Superior temporal gyrus (tissue), 1 donor: ENCODE results near the gene UBE2J2.

Experiments
- DNase-seq: peaks from one replicate; pipeline ENCODE4 v3.0.0-alpha.2; 2016; ENCODE audit errors: extremely low spot score

The UBE2J2 gene

GRCh38 chr1:1226566-1227362 is 46.9 kb downstream of the UBE2J2 start:
- no peak for DNase-seq

DNA sequence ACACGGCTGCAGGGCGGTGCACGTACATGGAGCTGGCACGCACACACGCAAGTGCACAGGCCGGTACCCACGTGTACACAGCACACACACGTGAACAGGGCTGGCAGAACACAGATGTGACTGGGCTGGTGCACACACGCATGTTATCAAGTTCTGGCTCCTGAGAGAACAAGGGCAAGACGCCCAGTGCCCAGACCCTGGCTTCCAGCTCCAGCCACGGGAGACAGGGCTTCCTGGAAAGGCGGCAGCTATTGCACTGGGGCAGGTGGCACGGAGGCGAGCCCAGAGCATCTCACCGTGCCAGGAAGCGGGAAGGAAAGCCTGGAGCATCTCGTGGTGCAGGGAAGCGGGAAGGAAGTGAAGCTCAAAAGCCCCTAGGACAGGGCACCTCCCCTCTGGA is 47.7 kb downstream of the UBE2J2 start:
- DNase-seq: no peak

DNA sequence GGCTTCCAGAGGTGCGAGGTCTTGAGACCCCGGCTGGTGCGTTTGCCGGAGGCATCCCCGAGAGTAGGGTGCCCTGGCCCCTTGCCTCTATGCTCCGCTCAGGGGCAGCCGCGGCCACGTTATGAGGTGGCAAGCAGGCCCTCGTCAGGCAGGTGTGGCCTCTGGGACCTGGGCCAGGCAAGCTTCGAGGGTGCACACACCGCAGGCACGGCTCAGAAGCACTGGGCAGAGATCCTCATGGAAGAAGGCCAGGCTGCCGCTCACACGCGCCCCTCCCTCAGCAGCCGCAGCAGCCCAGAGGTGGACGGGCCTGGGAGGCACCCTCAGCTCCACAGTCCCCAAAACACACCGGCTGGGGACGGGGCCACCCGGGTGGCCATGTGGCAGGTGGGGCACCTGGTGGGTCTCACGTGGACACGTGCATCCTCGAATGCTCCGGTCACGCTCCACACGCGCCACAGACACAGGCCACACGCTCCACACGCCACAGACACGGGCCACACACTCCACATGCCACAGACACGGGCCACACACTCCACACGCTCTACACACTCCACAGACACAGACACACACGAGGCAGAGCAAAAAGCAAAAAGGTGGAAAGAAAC is 48.3 kb downstream of the UBE2J2 start:
- no peak for DNase-seq

DNA sequence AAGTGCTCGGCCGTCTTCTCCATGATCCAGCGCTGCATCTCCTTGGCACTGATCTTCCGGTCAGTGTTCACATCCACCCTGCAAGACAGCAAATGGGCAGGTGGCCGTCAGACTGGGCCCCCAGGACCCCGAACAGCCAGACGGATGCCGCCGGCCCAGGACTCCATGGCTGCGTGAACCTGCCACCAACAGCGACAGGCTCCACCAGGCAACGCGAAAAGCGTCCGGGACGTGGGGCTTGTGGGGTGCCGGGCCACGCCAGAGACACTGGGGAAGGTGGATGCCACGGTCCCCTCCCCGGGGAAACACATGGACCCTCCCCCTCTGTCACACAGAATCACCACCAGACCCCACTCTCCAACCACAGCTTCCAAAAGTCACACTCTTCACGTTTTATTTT is 49.8 kb downstream of the UBE2J2 start:
- no peak for DNase-seq

DNA sequence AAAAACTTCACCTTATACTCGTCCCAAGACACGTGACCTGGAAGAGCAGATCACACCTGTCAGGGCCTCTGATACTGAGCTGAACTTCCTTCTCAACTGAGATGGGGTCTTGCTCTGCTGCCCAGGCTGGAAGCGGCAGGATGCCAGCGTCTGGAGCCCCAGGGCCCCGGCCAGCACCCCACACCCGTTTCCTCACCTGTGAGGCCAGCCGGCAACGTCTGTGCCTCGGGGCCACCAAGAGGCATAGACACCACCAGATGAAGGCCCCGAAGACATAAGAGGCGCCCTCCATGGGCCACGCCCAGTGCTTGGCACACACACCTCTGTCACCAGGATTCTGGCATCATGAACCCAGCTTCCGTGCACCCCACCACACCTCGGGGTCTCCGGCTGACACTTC is 50.3 kb downstream of the UBE2J2 start:
- no peak for DNase-seq

DNA sequence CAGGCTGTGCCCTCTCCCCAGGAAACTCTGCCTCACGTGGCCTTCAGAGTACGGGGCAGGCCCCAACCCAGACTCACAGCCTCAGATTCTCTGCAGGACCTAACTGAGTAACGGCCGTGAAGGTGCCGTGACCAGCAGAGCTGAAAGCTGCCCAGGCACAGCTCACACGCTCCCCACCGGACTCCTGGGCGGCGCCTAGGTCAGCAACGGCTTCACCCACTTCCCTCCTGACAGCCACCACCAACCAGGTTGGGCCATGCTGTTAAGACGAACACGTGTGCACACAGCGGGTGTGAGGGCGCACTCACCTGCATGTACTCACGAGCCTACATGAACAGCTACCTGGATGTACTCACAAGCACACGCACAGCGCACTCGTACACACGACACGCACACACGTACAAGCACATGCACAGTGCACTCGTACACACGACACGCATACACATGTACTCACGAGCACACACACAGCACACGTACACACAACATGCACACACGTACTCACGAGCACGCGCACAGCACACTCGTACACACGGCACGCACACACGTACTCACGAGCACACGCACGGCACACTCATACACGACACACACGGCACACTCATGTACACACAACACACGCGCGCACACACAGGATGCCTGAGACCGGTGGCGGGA is 51.0 kb downstream of the UBE2J2 start:
- DNase-seq: no peak

GRCh38 chr1:1221887-1222574 is 51.6 kb downstream of the UBE2J2 start:
- DNase-seq: no peak

DNA sequence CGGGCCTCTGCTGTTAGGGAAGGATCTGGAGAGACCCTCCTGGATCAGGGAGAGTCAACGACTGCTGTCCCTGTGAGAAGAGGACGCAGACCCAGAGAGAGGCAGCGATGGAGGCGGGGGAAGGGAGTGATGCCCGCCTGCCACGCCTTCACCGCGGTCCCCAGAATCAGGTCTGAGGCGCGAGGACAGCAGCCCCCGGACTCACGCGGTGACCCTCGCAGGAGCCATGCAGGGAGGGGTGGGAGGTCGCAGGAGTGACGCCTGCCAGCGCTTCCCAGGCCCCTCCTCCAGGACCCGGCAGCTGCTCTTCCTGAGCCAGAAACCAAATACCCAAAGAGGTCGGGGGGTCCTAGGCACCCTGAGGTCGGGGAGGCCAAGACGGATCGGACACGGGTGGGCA is 53.5 kb downstream of the UBE2J2 start:
- DNase-seq: no peak

DNA sequence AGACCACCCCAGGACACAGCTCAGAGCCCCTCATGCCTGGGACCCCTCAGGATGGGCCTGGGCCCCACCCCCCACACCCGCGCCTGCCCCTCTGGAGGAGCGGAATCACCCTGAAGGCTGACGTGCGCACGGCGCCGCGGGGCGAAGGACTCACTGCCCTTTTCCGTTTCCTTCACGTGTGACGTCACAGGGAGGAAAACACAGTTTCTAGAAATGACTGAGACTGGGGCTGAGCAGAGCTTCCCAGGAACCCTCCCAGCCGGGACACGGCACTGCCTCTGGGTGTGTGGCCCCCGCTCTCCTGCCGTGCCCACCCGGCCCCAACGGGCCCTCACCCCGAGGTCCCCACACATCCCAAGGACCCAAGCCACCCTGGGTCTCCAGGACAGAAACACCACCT is 54.3 kb downstream of the UBE2J2 start:
- DNase-seq: no peak

- DNase-seq: no peak
Observed at GRCh38 chr1:1218524-1219200, 55.0 kb downstream of the UBE2J2 start.

DNA sequence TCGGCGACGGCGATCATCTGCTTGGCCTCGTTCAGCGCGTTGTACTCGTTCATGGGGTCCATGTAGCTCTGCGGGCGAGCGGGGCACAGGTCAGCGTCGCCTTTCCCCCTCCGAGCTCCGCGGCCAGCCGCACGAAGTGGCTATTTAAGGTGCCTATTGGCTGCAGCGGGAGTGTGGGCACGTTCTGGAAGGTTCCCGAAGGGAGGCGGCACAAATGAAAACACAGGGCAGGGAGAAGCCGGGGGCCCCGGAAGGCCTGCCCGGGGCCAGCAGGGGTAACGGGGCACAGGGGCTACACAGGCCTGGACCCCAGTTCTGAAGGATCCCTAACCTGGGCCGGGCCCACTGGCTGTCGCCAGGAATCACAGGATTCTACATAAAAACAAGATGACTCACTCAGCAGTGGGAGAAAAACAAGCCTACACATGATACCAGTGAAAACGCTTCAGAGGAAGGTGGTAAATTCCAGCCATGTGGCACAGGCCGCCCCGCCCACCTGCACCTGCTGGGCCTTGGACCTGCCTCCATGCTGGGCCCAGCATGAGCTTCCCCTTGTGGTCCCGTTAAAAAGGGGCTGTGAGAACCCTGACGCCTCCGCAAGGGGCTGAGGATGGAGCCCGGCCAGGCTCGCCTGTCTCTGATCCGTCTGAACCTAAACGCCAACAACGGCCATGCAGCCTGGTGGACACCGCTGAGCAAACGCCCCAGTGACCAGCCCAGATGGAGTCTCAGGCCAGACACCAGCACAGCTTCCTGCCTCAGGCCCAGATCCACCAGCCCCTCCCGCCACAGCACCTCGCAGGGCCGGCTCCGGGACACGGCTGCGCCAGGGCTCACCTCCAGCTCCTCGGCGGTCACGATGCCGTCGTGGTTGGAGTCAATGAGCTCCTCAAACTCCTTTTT is 55.8 kb downstream of the UBE2J2 start:
- peak; percentile 12 for DNase-seq

DNA sequence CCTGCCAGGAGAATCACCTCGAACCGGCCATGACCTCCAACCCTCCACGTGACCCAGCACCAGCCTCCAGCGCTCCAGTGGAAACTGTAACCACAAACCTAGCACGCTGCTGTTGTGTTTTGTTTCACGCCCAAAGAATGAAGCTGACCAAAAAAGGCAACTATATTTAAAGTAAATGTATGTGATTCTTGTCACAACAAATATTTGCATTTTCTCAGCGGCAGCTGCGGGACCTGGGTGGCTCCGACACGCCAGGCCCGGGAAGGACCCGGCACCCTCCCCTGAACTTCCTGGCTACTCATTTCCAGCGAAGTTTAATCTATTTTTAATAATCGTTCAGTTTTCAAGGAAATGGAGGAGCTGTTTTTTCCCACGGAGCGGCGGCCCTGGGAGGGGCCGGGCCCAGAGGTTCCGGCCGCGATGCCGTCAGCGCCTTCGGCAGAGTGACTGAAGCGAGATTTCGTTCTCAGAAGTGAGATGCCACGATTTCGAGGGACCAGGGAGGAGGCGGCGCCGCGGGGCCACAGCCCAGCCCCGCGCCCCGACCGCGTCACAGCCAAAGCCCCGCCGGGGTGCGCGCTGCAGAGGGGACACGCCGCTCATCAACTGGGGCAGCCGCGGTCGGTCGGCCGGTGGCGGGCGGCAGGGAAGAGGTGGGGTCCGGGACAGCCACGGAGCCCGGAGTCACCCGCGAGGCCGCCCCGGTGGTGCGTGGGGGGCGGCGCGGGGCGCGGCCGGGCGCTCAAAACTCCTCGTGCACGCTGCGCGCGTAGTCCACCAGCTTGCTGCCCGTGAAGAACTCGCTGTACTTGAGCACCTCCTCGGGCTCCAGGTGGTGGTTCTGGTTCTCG is 56.7 kb downstream of the UBE2J2 start:
- no peak for DNase-seq

GRCh38 chr1:1215881-1216605 is 57.6 kb downstream of the UBE2J2 start:
- no peak for DNase-seq

DNA sequence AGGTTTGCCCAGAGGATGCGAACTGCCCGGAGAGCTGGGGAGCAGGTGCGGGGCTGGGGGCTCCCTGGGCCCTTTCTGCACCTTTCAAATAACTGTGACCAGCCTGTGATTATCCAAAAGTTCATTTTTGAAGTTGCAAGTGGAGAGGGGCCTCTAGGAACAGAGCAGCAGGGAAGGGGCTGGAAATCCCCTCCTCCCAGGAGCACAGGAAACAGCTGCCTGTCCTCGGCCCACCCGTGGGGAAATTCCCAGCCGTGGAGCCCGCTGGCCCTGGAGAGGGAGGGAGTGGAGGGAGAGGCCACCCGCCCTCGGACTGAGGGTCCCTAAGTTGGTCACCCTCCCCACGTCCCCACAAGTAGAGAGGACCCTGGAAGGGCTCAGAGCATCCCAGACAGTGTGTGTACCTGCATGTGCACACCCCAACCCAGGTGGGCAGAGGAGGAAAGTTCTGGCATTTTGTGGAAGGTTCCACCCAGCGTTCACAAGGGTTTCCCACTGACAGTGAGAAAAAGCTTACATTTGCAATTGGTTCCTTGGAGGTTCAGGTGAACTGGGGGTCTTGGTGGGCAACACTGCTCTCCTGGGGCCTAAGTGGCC is 58.5 kb downstream of the UBE2J2 start:
- DNase-seq: no peak

DNA sequence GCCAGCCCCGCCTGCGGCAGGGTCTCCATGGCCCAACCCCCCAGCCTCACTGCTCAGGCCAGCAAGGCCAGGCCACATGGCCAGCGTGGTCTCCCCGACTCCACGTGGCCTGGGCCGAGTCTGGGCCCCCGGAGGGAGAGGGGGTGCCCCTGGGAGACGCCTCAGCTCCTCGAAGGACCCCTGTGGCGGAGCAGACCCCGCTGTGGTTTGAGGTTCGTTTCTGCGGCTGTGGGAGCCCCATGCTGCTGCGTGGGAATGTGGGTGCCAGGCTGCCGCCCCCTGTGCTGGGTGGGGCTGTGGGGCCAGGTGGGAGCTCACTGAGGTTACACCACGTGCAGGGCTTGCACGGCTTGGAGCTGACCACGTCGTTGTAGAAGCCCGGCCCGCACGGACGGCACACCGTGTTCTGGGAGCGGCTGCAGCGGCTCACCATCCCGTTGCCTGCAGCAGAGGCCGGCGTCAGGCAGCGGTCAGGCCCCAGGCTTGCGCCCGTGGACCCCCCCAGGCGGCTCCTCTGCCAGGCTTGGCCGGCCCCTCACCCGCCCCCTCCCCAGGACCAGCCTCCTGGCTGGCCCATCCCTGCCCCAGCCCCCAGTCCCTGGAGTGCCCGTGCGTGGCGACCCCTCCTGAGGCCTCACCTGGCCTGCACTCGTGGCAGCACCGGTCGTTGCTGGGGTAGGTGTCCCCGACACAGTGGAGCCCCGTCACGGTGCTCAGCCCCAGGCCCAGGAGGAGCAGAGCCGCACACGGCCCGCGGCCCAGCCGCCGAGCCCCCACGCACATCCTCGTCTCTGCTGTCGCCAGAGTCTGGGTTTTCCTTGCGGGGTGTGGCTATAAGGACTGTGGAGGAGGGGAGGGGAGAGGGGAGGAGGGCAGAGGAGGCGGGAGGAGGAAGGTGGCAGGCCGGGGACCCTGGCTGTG is 60.0 kb downstream of the UBE2J2 start, which contains the start of gene TNFRSF4:
Gene TNFRSF4, minus strand, starts transcription at position 809 of the 921 bp plus-strand sequence. Its CDS starts 26 bp downstream, at position 783.
- DNase-seq: no peak

DNA sequence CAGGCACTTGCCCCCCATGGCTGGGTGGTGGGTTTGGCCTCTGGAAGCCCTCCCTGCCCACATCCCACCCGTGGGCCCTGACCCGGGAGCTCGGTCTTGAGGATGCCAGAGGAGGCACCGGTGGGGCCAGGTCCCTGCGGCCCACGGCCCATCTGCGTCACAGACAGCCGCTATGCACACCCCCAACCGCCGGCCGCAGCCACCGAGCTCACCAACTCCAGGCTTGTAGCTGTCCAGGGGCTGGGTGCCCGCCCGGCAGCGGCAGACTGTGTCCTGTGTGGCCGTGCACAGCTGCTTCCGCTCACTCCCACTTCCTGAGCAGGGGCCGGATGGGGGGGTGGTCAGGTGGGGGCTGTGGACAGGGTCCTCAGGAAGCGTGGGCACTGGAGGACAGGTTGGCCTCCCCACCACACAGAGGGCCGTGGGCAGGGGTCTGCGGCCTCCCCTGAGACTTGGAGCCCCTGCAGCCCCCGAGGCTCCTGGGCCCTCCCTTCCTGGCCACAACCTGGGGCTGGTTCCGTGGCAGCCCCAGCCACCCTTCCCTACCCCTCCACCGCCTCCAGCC is 60.8 kb downstream of the UBE2J2 start:
- DNase-seq: no peak
